Thyroid gland (tissue), 4 donors: ENCODE measurements around the gene KRT86.

Experiments
- CTCF ChIP-seq, 6 experiments: fragments of 200-600 bp in 3 of 6; fragments of 450-650 bp in 3 of 6; sonication (generic) in 3 of 6; IDR thresholded peaks; one replicate each; pipeline ENCODE4 v1.5.1; 2016 to 2019; ENCODE audit warnings: antibody characterized with exemption in 6 of 6, mild to moderate bottlenecking in 2 of 6, inconsistent platforms in 1 of 6, moderate library complexity in 1 of 6
- POLR2A ChIP-seq, 2 donors: fragments of 450-650 bp; IDR thresholded peaks; one replicate each; pipeline ENCODE4 v1.6.1; 2017; ENCODE audit warnings: antibody characterized with exemption in 2 of 2, mild to moderate bottlenecking in 2 of 2, moderate library complexity in 1 of 2

- TF ChIP-seq POLR2A (IDR thresholded peaks at IDR 0.05): no peak
- TF ChIP-seq CTCF (IDR thresholded peaks at IDR 0.05): no peak
Measured at GRCh38 chr12:52263761-52264434, 10.5 kb upstream of the KRT86 start.
